PFSK-1 (cell line): ENCODE results near the gene ARHGAP21.

ENCODE experiments used
- POLR2AphosphoS5 ChIP-seq: IDR thresholded peaks from 2 replicates; pipeline ENCODE4 v1.6.1; 2012; ENCODE audit warnings: low read depth, mild to moderate bottlenecking, control low read depth, low read length, moderate library complexity
- SIN3A ChIP-seq: IDR thresholded peaks from 2 replicates; pipeline ENCODE4 v1.6.1; 2012; ENCODE audit warnings: mild to moderate bottlenecking, low read length, moderate library complexity, borderline replicate concordance; ENCODE audit not compliant: insufficient read depth

DNA sequence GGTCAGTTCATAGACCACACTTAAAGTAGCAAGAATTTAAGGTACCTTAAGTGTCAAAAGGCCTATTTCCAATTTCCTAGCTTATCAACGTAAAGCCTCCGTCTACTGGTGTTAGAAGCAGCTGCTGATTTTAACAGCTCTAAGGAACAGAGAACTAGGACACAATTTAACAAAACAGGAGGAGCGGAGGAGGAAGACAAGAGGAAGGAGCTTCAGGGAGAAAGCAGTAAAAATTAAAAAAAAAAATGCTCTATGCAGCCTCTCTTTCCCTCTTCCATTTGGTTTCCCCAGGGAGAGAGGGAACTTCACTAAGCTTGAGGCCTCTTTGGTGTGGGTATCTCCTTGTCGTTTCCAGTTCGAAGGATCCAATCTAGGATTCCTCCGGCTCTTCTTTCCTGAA lies 22.7 kb downstream of the ARHGAP21 start:
- TF ChIP-seq POLR2AphosphoS5 (no peak), SIN3A (no peak)
